Uterus (tissue), 4 donors: ENCODE measurements around the gene CADM4. TPM values are rescaled to one million over a fixed set of nuclear protein-coding genes. Genes with fewer than 3 reads are reported as not detected.

ENCODE experiments used
- DNase-seq, 2 donors: peaks; one replicate each; pipeline ENCODE4 v3.0.0-alpha.2; 2019 to 2020
- H3K27ac ChIP-seq, 2 donors: fragments of 200-600 bp; sonication (generic); 1 replicate in 1 of 2; 2 replicates in 1 of 2; pipeline ENCODE4 v1.5.1; 2016 to 2018
- H3K27me3 ChIP-seq, 2 donors: fragments of 200-600 bp; sonication (generic); one replicate each; pipeline ENCODE4 v1.5.1; 2018 to 2019; ENCODE audit warnings: control low read depth in 1 of 2
- H3K36me3 ChIP-seq, 2 donors: fragments of 200-600 bp; sonication (generic); one replicate each; pipeline ENCODE4 v1.5.1; 2019; ENCODE audit warnings: control low read depth in 1 of 2
- H3K4me1 ChIP-seq, 2 donors: fragments of 200-600 bp; sonication (generic); one replicate each; pipeline ENCODE4 v1.5.1; 2018 to 2019; ENCODE audit warnings: control low read depth in 1 of 2
- H3K4me3 ChIP-seq, 2 donors: fragments of 200-600 bp; sonication (generic); 1 replicate in 1 of 2; 2 replicates in 1 of 2; pipeline ENCODE4 v1.5.1; 2018 to 2019; ENCODE audit warnings: mild to moderate bottlenecking in 1 of 2
- H3K9me3 ChIP-seq, 2 donors: fragments of 200-600 bp; sonication (generic); one replicate each; pipeline ENCODE4 v1.5.1; 2019; ENCODE audit warnings: control low read depth in 1 of 2
- CTCF ChIP-seq, 4 experiments: fragments of 200-600 bp in 2 of 4; fragments of 450-650 bp in 2 of 4; sonication (generic) in 2 of 4; IDR thresholded peaks; one replicate each; pipeline ENCODE4 v1.5.1; 2016 to 2019; ENCODE audit warnings: antibody characterized with exemption in 4 of 4, mild to moderate bottlenecking in 2 of 4, moderate library complexity in 1 of 4
- POLR2A ChIP-seq, 2 donors: fragments of 450-650 bp; IDR thresholded peaks; one replicate each; pipeline ENCODE4 v1.6.1; 2016; ENCODE audit warnings: antibody characterized with exemption in 2 of 2, mild to moderate bottlenecking in 1 of 2, moderate library complexity in 1 of 2
- intact Hi-C: fragments of 100-400 bp; cut with DNase I; formaldehyde crosslinking; loops from one replicate; pipeline ENCODE4 v1.15.1; 2023; ENCODE audit warnings: low total_unique reads
- total RNA-seq, 4 donors: library from RNA; depleted of rRNA in 3 of 4; stranded (reverse); fragments of >200 nt in 3 of 4; gene quantifications; one replicate each; pipeline versions ENCODE4 v1.1.0 to v1.2.4, GENCODE V29; 2014 to 2023
- donor health status: DM: yes; HTN: yes; CAD: no.

CADM4 gene
- total RNA-seq, 4 donors from 2014 or later, result 2.1 to 18.6 (median 10.5) TPM

GRCh38 chr19:43664018-43664417 is 24.4 kb upstream of the CADM4 start:
- intact Hi-C loops, result loop anchor here (5.0 kb wide), 1 partner anchor 42 kb away; no protein-coding TSS in a partner anchor

GRCh38 chr19:43662487-43662886 is 22.8 kb upstream of the CADM4 start:
- intact Hi-C loops, result loop anchor here (5.0 kb wide), 1 partner anchor 40 kb away; no protein-coding TSS in a partner anchor

More at GRCh38 chr19:43664018-43664417, 24.4 kb upstream of the CADM4 start:
- DNase-seq, result no peak
- Histone ChIP-seq H3K27ac (no peak overlapping the region), H3K4me1 (peaks cover 0 to 7% of the 10 kb centered on the region in 2 donors), H3K27me3 (no peaks in the 10 kb centered on the region), H3K4me3 (no peak overlapping the region), H3K36me3 (no peaks in the 10 kb centered on the region), H3K9me3 (no peaks in the 10 kb centered on the region)
- TF ChIP-seq POLR2A (IDR thresholded peaks at IDR 0.05), result no peak
- TF ChIP-seq CTCF (IDR thresholded peaks at IDR 0.05), result no peak

GRCh38 chr19:43660971-43661360 is 21.3 kb upstream of the CADM4 start:
- Histone ChIP-seq H3K27me3 (no peaks in the 10 kb centered on the region), H3K4me1 (no peaks in the 10 kb centered on the region), H3K4me3 (no peak overlapping the region), H3K27ac (no peak overlapping the region), H3K9me3 (no peaks in the 10 kb centered on the region), H3K36me3 (no peaks in the 10 kb centered on the region)
- intact Hi-C loops, result loop anchor here (5.0 kb wide), 1 partner anchor 39 kb away; no protein-coding TSS in a partner anchor
- no peak for TF ChIP-seq POLR2A (IDR thresholded peaks at IDR 0.05)
- TF ChIP-seq CTCF (IDR thresholded peaks at IDR 0.05), result no peak
- DNase-seq, result no peak

More at GRCh38 chr19:43662487-43662886, 22.8 kb upstream of the CADM4 start:
- Histone ChIP-seq H3K27ac (no peak overlapping the region), H3K4me1 (peaks cover 0 to 2% of the 10 kb centered on the region in 2 donors), H3K4me3 (no peak overlapping the region), H3K27me3 (no peaks in the 10 kb centered on the region), H3K36me3 (no peaks in the 10 kb centered on the region), H3K9me3 (no peaks in the 10 kb centered on the region)
- TF ChIP-seq POLR2A (IDR thresholded peaks at IDR 0.05) (no peak), CTCF (IDR thresholded peaks at IDR 0.05) (no peak)
- DNase-seq, result no peak

- H3K36me3 ChIP-seq, result no peaks in the 10 kb centered on the region
- intact Hi-C loops, result loop anchor here (5.0 kb wide), 1 partner anchor 38 kb away; no protein-coding TSS in a partner anchor
- H3K27me3 ChIP-seq, result no peaks in the 10 kb centered on the region
- H3K4me1 ChIP-seq, result no peaks in the 10 kb centered on the region
- H3K9me3 ChIP-seq, result no peaks in the 10 kb centered on the region
- H3K4me3 ChIP-seq, result no peak overlapping the region
- H3K27ac ChIP-seq, result no peak overlapping the region
- no peak for TF ChIP-seq CTCF (IDR thresholded peaks at IDR 0.05)
- no peak for TF ChIP-seq POLR2A (IDR thresholded peaks at IDR 0.05)
- DNase-seq, result no peak
Observed at GRCh38 chr19:43660301-43660970, 20.8 kb upstream of the CADM4 start.

GRCh38 chr19:43658494-43658893 is 18.8 kb upstream of the CADM4 start:
- Histone ChIP-seq H3K27me3 (no peaks in the 10 kb centered on the region), H3K36me3 (no peaks in the 10 kb centered on the region), H3K9me3 (no peaks in the 10 kb centered on the region), H3K4me1 (no peaks in the 10 kb centered on the region), H3K4me3 (no peak overlapping the region), H3K27ac (no peak overlapping the region)
- intact Hi-C loops, result no loop called here
- TF ChIP-seq CTCF (IDR thresholded peaks at IDR 0.05) (no peak), POLR2A (IDR thresholded peaks at IDR 0.05) (no peak)
- no peak for DNase-seq
